Stimulated activated CD4-positive, alpha-beta T cell treated with anti-CD3 and anti-CD28 coated beads, Interleukin-4, amount 100 ng/mL, for 48 hours (primary cell): ENCODE data around the gene RBM7.

Experiments used
- DNase-seq, 2 donors: peaks; one replicate each; pipeline ENCODE4 v3.0.0-alpha.2; 2020; ENCODE audit warnings: low read depth in 2 of 2

Gene RBM7

GRCh38 chr11:114447892-114448291 lies 47.4 kb downstream of the RBM7 start:
- no peak for DNase-seq

GRCh38 chr11:114448749-114449482 lies 48.5 kb downstream of the RBM7 start:
- no peak for DNase-seq

GRCh38 chr11:114449845-114450244 lies 49.4 kb downstream of the RBM7 start:
- DNase-seq, result no peak

- no peak for DNase-seq
Observed at GRCh38 chr11:114452399-114452798, 51.9 kb downstream of the RBM7 start.
